HepG2 (cell line): ENCODE results near the gene RPS6KA2. TPM values are rescaled to one million over a fixed set of nuclear protein-coding genes. Genes with fewer than 3 reads are reported as not detected.

Experiments used
- ATF5 ChIP-seq: sonication (generic); formaldehyde crosslinking; IDR thresholded peaks from 2 replicates; pipeline ENCODE4 v1.4.0; 2020; ENCODE audit warnings: mild to moderate bottlenecking, low read depth, missing genetic modification reagents
- FOXA3 ChIP-seq: IDR thresholded peaks from 2 replicates; pipeline ENCODE4 v1.6.1; 2016; ENCODE audit warnings: missing genetic modification reagents, missing compliant biosample characterization
- KDM6A ChIP-seq: IDR thresholded peaks from 2 replicates; pipeline ENCODE4 v1.6.1; 2016; ENCODE audit warnings: low read depth
- PITX1 ChIP-seq: sonication (generic); formaldehyde crosslinking; IDR thresholded peaks from 2 replicates; pipeline ENCODE4 v1.5.1; 2020; ENCODE audit warnings: mild to moderate bottlenecking, missing genetic modification reagents
- RCOR2 ChIP-seq: IDR thresholded peaks from 2 replicates; pipeline ENCODE4 v1.6.1; 2016; ENCODE audit warnings: missing biosample characterization, missing genetic modification reagents
- TOPORS ChIP-seq: sonication (generic); formaldehyde crosslinking; IDR thresholded peaks from 2 replicates; pipeline ENCODE4 v1.8.0; 2023; ENCODE audit warnings: mild to moderate bottlenecking, missing genetic modification reagents
- ZC3H13 ChIP-seq: sonication (generic); formaldehyde crosslinking; IDR thresholded peaks from 2 replicates; pipeline ENCODE4 v1.8.1; 2023; ENCODE audit warnings: mild to moderate bottlenecking, missing genetic modification reagents, moderate library complexity
- ZKSCAN8 ChIP-seq: IDR thresholded peaks from 2 replicates; pipeline ENCODE4 v1.6.1; 2016; ENCODE audit warnings: borderline replicate concordance, missing genetic modification reagents, missing compliant biosample characterization
- ZNF660 ChIP-seq: sonication (generic); formaldehyde crosslinking; IDR thresholded peaks from 2 replicates; pipeline ENCODE4 v1.5.1; 2020; ENCODE audit warnings: mild to moderate bottlenecking, low read depth, missing genetic modification reagents, borderline replicate concordance
- polyA plus RNA-seq, 8 experiments: library from polyadenylated mRNA; depleted of rRNA in 3 of 8; stranded (reverse) in 7 of 8; unstranded in 1 of 8; fragments of >200 nt; fragmentation: Illumina TruSeq in 4 of 8; extraction: Trizol in 4 of 8; gene quantifications; 2 replicates each; pipeline versions ENCODE4 v1.2.1 to v1.2.3, GENCODE V29; 2011 to 2016; ENCODE audit warnings: low read depth in 4 of 8, missing spikeins in 1 of 8, mixed read lengths in 1 of 8; ENCODE audit not compliant: insufficient read depth in 1 of 8
- total RNA-seq, 5 experiments: library from RNA; depleted of rRNA; stranded (reverse); fragments of >200 nt; fragmentation: Illumina TruSeq; extraction: Trizol; gene quantifications; 2 replicates each; pipeline ENCODE4 v1.2.3, GENCODE V29; 2016; ENCODE audit warnings: low read depth in 1 of 5
- TF ChIP-seq, protein P1 (sequence below): sonication (generic); formaldehyde crosslinking; IDR thresholded peaks from one replicate; pipeline ENCODE4 v1.5.1; 2020; ENCODE audit warnings: mild to moderate bottlenecking, missing genetic modification reagents; ENCODE audit errors: not compliant biosample characterization
- TF ChIP-seq, protein P2 (sequence below): sonication (generic); formaldehyde crosslinking; IDR thresholded peaks from 2 replicates; pipeline ENCODE4 v1.8.1; 2023; ENCODE audit warnings: mild to moderate bottlenecking, missing genetic modification reagents
- TF ChIP-seq, protein P3 (sequence below): sonication (generic); formaldehyde crosslinking; IDR thresholded peaks from 2 replicates; pipeline ENCODE4 v1.4.0; 2020; ENCODE audit warnings: missing genetic modification reagents; ENCODE audit errors: not compliant biosample characterization

RPS6KA2 gene
- total and polyA plus RNA-seq, 2 of the 13 experiments (the other 11 are each of a cell fraction or from before 2014, with no cell fraction given), result 0.22 to 0.38 TPM

DNA sequence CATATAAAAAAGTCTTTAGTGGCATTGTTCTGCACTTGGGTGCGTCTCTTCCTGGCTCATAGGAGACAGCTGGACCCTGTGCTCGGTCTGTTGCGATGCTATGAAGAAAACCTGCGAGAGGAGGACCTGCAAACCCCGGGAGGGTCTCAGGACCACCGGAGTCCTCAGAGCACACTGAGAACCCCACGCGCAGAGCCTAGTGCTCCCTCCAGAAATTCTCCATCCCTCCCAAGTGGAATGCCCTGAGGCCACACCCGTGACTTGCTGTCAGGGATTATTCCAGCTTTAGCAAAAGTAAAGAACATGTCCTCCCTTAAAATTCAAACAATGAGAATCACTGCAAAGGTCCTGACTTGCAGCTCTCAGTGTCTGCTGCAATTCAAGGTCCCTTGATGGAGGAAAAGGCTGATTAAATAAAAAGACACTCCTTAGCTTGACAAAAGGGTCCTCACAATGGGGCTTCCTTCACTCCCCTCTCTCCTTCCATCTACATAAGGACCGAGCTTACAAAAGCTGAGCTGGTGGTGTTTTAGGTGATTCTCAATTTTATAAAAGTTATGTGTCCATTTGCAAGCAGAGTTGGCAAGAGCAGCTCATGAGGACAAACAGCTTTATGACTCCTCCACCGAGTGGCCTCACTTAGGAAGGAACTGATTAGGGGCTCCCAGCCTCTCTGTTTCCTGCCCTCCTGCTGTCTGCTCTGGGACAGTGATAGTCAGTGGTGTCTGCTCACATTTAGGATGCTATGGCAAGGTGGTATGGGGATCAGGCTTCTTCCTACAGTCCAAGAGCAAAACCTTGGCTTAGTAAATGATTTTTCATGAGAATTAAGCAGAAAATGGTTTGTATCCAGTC is 137.5 kb downstream of the RPS6KA2 start (continued):
- TF ChIP-seq, protein P1, sequence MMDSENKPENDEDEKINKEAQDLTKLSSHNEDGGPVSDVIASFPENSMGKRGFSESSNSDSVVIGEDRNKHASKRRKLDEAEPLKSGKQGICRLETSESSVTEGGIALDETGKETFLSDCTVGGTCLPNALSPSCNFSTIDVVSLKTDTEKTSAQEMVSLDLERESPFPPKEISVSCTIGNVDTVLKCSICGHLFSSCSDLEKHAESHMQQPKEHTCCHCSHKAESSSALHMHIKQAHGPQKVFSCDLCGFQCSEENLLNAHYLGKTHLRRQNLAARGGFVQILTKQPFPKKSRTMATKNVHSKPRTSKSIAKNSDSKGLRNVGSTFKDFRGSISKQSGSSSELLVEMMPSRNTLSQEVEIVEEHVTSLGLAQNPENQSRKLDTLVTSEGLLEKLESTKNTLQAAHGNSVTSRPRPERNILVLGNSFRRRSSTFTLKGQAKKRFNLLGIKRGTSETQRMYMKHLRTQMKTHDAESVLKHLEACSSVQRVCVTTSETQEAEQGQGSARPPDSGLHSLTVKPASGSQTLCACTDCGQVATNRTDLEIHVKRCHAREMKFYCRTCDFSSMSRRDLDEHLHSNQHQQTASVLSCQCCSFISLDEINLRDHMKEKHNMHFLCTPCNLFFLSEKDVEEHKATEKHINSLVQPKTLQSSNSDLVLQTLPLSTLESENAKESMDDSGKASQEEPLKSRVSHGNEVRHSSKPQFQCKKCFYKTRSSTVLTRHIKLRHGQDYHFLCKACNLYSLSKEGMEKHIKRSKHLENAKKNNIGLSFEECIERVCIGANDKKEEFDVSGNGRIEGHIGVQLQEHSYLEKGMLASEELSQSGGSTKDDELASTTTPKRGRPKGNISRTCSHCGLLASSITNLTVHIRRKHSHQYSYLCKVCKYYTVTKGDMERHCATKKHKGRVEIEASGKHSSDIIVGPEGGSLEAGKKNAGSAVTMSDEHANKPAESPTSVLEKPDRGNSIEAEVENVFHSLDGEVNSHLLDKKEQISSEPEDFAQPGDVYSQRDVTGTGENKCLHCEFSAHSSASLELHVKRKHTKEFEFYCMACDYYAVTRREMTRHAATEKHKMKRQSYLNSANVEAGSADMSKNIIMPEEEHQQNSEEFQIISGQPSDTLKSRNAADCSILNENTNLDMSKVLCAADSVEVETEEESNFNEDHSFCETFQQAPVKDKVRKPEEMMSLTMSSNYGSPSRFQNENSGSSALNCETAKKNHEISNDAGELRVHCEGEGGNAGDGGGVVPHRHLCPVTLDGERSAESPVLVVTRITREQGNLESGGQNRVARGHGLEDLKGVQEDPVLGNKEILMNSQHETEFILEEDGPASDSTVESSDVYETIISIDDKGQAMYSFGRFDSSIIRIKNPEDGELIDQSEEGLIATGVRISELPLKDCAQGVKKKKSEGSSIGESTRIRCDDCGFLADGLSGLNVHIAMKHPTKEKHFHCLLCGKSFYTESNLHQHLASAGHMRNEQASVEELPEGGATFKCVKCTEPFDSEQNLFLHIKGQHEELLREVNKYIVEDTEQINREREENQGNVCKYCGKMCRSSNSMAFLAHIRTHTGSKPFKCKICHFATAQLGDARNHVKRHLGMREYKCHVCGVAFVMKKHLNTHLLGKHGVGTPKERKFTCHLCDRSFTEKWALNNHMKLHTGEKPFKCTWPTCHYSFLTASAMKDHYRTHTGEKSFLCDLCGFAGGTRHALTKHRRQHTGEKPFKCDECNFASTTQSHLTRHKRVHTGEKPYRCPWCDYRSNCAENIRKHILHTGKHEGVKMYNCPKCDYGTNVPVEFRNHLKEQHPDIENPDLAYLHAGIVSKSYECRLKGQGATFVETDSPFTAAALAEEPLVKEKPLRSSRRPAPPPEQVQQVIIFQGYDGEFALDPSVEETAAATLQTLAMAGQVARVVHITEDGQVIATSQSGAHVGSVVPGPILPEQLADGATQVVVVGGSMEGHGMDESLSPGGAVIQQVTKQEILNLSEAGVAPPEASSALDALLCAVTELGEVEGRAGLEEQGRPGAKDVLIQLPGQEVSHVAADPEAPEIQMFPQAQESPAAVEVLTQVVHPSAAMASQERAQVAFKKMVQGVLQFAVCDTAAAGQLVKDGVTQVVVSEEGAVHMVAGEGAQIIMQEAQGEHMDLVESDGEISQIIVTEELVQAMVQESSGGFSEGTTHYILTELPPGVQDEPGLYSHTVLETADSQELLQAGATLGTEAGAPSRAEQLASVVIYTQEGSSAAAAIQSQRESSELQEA, result no peak
- TF ChIP-seq ZNF660 (CRISPR knock-in tag) (no peak), ATF5 (no peak), ZKSCAN8 (no peak), TOPORS (CRISPR knock-in tag) (no peak), PITX1 (CRISPR knock-in tag) (no peak), FOXA3 (CRISPR knock-in tag) (no peak), KDM6A (CRISPR knock-in tag) (no peak), RCOR2 (no peak), ZC3H13 (CRISPR knock-in tag) (no peak)
- TF ChIP-seq, protein P2, sequence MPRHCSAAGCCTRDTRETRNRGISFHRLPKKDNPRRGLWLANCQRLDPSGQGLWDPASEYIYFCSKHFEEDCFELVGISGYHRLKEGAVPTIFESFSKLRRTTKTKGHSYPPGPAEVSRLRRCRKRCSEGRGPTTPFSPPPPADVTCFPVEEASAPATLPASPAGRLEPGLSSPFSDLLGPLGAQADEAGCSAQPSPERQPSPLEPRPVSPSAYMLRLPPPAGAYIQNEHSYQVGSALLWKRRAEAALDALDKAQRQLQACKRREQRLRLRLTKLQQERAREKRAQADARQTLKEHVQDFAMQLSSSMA (CRISPR knock-in tag), result no peak
- TF ChIP-seq, protein P3, sequence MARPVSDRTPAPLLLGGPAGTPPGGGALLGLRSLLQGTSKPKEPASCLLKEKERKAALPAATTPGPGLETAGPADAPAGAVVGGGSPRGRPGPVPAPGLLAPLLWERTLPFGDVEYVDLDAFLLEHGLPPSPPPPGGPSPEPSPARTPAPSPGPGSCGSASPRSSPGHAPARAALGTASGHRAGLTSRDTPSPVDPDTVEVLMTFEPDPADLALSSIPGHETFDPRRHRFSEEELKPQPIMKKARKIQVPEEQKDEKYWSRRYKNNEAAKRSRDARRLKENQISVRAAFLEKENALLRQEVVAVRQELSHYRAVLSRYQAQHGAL (CRISPR knock-in tag), result no peak
